ENCODE data around the gene ASB17.

ASB17 gene

GRCh38 chr1:75916834-75917233 is 15.4 kb downstream of the ASB17 start:
- CTCF ChIA-PET: interaction anchor here (0.9 kb wide), 1 partner anchor 8 kb away, joined by 6 read pairs; no protein-coding TSS in a partner anchor
- TF ChIP-seq, protein P1, sequence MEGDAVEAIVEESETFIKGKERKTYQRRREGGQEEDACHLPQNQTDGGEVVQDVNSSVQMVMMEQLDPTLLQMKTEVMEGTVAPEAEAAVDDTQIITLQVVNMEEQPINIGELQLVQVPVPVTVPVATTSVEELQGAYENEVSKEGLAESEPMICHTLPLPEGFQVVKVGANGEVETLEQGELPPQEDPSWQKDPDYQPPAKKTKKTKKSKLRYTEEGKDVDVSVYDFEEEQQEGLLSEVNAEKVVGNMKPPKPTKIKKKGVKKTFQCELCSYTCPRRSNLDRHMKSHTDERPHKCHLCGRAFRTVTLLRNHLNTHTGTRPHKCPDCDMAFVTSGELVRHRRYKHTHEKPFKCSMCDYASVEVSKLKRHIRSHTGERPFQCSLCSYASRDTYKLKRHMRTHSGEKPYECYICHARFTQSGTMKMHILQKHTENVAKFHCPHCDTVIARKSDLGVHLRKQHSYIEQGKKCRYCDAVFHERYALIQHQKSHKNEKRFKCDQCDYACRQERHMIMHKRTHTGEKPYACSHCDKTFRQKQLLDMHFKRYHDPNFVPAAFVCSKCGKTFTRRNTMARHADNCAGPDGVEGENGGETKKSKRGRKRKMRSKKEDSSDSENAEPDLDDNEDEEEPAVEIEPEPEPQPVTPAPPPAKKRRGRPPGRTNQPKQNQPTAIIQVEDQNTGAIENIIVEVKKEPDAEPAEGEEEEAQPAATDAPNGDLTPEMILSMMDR (IDR thresholded peaks at IDR 0.05; ENCODE audit: insufficient read depth, low read length, missing control alignments): no peak
- DNase-seq (ENCODE audit: low read depth, low spot score): no peak
- no peak overlapping the region for H3K4me3 ChIP-seq (ENCODE audit: low read depth, low read length)
- POLR2A ChIA-PET: no interaction called here

DNA sequence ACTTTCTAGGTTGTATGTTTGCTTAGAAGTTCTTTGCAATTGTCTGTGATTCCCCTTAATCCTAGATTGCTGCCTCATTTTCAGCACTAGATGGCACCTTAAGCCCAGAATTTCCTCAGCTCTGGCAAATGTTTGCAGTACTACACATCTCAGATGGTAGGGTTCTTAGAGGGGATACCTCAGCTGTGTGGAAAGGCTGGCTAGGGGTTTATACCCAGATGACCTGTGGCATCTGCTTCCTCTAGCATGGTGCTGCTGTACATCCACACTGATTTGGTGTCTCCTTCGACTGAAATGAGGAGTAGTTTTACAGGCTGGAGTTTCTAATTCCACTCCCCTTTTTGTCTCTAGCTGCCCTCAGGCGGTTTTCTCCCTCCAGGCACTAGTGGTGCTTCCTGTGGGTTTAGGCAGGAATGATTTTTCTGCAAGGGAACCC is 23.5 kb downstream of the ASB17 start:
- ChIA-PET CTCF (interaction anchor here (0.8 to 1.5 kb wide), 3 partner anchors 9 to 12 kb away, joined by 3 to 6 read pairs (median 3); no protein-coding TSS in a partner anchor), POLR2A (no interaction called here)
- DNase-seq (ENCODE audit: low read depth, low spot score): peak; percentile 1
- TF ChIP-seq, protein P1 (IDR thresholded peaks at IDR 0.05; ENCODE audit: insufficient read depth, low read length, missing control alignments): peak; percentile 32
- H3K4me3 ChIP-seq (ENCODE audit: low read depth, low read length): no peak overlapping the region

- ChIA-PET POLR2A (no interaction called here), CTCF (no interaction called here)
- H3K4me3 ChIP-seq (ENCODE audit: low read depth, low read length): no peak overlapping the region
- TF ChIP-seq, protein P1 (IDR thresholded peaks at IDR 0.05; ENCODE audit: insufficient read depth, low read length, missing control alignments): no peak
- DNase-seq (ENCODE audit: low read depth, low spot score): no peak
These were observed 30.8 kb downstream of the ASB17 start for GRCh38 chr1:75901371-75901770.

DNA sequence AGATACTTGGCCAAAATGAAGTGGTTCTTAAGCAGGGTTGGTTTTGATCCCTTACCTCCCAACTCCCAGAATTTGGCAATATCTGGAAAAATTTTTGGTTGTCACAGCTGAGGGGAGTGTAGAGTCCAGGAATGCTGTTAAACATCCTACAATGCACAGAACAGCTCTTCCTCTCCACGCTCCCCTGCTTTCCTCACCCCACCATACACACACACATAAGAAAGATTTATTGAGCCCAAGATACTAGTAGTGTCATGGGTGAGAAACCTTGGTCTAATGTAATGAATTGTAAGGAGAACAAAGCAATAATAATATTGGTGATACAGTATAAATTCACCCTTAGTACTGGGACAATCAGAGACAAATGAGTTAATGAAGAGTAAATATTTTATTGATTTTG is 47.8 kb downstream of the ASB17 start:
- TF ChIP-seq, protein P1 (IDR thresholded peaks at IDR 0.05; ENCODE audit: insufficient read depth, low read length, missing control alignments): no peak
- CTCF ChIA-PET: no interaction called here
- DNase-seq (ENCODE audit: low read depth, low spot score): no peak
- H3K4me3 ChIP-seq (ENCODE audit: low read depth, low read length): no peak overlapping the region
- POLR2A ChIA-PET: no interaction called here

DNA sequence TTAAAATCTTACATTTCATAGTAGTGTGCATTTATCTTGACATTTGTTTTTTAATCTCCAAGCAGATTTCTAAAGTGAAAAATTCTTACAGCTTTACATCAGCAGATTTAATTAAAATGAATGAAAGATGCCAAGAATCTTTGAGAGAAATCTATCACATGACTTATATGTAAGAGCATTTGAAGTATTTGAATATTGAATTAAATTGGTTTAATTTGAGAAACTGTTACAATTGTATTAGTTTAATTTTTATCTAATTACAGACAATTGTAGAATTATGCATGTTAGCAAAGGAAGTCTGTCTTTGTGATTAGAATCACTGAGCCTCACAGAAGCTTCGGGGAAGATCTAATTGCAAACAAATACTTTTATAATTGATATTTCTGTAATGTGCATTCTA is 52.2 kb downstream of the ASB17 start:
- no peak for DNase-seq (ENCODE audit: low read depth, low spot score)
- CTCF ChIA-PET: no interaction called here
- POLR2A ChIA-PET: no interaction called here
- TF ChIP-seq, protein P1 (IDR thresholded peaks at IDR 0.05; ENCODE audit: insufficient read depth, low read length, missing control alignments): no peak
- no peak overlapping the region for H3K4me3 ChIP-seq (ENCODE audit: low read depth, low read length)

DNA sequence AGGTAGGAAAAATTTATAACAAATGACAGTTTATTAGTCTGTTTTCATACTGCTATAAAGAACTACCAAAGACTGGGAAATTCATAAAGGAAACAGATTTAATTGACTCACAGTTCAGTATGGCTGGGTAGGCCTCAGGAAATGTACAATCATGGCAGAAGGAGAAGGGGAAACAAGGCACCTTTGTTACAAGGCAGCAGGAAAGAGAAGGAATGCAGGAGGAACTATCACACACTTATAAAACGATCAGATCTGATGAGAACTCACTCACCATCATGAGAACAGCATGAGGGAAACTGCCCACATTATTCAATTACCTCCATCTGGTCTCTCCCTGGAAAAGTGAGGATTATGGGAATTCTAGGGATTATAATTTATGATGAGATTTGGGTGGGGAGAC is 61.3 kb downstream of the ASB17 start:
- no peak for DNase-seq (ENCODE audit: low read depth, low spot score)
- H3K4me3 ChIP-seq (ENCODE audit: low read depth, low read length): no peak overlapping the region
- CTCF ChIA-PET: no interaction called here
- POLR2A ChIA-PET: no interaction called here
- TF ChIP-seq, protein P1 (IDR thresholded peaks at IDR 0.05; ENCODE audit: insufficient read depth, low read length, missing control alignments): no peak

Data from AG04449 (cell line).